Stimulated activated CD8-positive, alpha-beta memory T cell treated with anti-CD3 and anti-CD28 coated beads, Interleukin-7, amount 100 ng/mL, for 1 hour (primary cell): ENCODE data around the gene KDM4D.
"Not testable (repeated sequence)": the region's sequence is repeated elsewhere in the genome, so short reads cannot be mapped to it uniquely, and the experiment has no call there.

Experiments
- DNase-seq, 2 donors: peaks; one replicate each; pipeline ENCODE4 v3.0.0-alpha.2; 2020; ENCODE audit warnings: low read depth in 2 of 2

The KDM4D gene

GRCh38 chr11:94958121-94958696 is 15.3 kb upstream of the KDM4D start:
- no peak for DNase-seq

DNA sequence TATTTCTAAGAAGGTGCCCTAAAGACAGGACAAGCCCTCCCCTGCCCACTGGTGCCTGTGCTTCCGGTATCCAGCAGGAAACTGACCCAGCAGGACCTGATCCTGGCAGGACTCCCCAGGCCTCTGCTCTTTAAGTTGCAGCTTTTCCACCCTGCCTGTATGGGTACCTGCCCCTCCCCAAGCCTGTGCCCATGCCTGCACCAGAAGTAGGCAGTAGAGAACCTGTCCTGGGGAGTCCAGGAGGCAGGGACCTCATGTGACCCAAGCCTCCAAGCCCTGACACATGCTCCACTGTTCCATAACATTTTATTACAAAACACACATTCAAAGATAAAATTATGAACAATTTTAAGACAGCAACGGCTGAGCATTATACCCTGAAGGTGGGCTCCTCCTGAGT is 14.3 kb upstream of the KDM4D start:
- DNase-seq, result no peak

- no peak for DNase-seq
These were observed 13.0 kb upstream of the KDM4D start for GRCh38 chr11:94960488-94960887.

DNA sequence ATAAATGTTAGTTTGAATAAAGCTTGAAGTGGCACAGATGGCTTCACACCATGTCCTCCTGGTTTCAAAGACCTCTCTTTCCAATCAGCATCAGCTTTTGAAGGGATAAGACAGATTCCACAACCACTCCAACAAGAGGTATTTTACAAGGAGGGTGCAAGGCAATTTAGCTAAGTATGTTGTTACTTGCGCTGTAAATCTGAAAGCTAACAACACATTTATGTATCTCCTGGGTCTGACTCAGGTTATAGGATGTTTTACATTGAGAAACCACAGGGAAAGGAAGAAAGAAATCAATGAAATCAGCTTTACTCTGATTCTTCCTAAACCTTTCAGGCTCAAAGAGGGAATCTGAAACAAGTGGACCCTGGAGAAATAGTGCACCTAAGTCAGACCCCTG is 12.3 kb upstream of the KDM4D start:
- DNase-seq, result no peak

- no peak for DNase-seq
These were observed 8.6 kb upstream of the KDM4D start for GRCh38 chr11:94964934-94965333.

GRCh38 chr11:94968334-94968958 is 5.1 kb upstream of the KDM4D start:
- DNase-seq, result no peak

DNA sequence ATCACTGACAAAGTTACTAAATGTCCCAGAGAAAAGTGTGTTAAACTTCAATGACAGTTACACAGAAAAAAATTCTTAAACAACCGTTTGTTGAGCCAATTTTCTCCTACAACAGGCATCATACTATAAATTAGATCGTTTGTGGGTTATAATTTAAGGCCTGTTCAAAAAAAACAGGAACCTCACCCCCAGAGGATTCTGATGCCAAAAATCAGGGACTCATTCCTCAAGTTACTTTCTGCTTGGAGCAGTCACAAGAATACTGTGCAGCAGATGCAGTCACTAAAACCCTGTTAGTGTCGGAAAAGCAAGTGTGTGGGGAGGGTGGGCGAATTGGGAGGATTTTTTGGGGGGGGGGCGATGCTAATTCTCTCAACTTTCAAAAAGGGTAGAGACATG is 810 bp upstream of the KDM4D start:
- DNase-seq, result no peak

GRCh38 chr11:94974178-94974577 is 669 bp downstream of the KDM4D start:
- DNase-seq, result no peak

DNA sequence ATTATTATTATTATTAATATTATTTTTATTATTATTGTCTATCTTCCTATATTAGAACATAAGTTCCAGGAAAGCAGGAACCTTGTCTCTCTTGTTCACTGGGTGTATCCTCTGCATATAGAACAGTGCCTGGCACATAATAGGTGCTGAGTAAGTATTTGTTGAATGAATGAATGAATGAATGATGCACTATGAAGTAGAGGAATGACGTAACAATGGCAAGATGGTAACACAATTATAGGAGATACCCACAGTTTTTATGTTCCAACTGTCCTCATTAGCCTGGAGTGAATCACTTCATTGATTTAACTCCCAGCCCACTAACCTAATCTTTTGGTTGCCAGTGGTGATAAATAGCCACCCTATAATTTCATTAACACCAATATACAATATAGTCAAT is 2.1 kb downstream of the KDM4D start:
- no peak for DNase-seq

GRCh38 chr11:94987378-94987777 is 13.9 kb downstream of the KDM4D start:
- DNase-seq, result no peak

GRCh38 chr11:94988748-94989147 is 15.2 kb downstream of the KDM4D start:
- DNase-seq, result no peak

- DNase-seq, result no peak
These were observed 20.0 kb downstream of the KDM4D start for GRCh38 chr11:94993400-94993943.

DNA sequence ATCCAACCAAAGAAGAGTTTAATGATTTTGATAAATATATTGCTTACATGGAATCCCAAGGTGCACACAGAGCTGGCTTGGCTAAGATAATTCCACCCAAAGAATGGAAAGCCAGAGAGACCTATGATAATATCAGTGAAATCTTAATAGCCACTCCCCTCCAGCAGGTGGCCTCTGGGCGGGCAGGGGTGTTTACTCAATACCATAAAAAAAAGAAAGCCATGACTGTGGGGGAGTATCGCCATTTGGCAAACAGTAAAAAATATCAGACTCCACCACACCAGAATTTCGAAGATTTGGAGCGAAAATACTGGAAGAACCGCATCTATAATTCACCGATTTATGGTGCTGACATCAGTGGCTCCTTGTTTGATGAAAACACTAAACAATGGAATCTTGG is 23.9 kb downstream of the KDM4D start:
- DNase-seq, result no peak

DNA sequence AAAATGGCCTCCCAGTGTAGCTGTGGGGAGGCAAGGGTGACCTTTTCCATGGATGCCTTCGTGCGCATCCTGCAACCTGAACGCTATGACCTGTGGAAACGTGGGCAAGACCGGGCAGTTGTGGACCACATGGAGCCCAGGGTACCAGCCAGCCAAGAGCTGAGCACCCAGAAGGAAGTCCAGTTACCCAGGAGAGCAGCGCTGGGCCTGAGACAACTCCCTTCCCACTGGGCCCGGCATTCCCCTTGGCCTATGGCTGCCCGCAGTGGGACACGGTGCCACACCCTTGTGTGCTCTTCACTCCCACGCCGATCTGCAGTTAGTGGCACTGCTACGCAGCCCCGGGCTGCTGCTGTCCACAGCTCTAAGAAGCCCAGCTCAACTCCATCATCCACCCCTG is 24.8 kb downstream of the KDM4D start:
- no peak for DNase-seq

DNA sequence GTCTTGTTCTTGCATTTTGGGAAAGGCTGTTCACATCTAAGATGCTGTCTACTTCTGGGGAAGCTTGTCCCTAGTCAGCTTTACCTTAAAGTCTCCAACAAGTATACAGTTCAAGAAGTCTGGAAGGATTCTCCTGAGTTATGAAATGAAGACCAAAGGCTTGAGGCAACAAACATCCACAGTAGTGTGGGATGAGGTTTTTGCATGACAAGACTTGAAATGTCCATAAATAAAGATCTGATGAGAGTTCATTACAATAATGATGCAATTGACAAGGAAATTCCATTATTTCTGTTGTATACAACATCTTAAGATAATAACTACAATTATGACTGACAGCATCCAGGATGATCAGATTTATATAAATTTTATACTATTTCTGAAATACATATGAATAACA is 30.2 kb downstream of the KDM4D start:
- no peak for DNase-seq

- no peak for DNase-seq
These were observed 32.1 kb downstream of the KDM4D start for GRCh38 chr11:95005642-95006041.

- no peak for DNase-seq
These were observed 37.9 kb downstream of the KDM4D start for GRCh38 chr11:95011376-95011775.

DNA sequence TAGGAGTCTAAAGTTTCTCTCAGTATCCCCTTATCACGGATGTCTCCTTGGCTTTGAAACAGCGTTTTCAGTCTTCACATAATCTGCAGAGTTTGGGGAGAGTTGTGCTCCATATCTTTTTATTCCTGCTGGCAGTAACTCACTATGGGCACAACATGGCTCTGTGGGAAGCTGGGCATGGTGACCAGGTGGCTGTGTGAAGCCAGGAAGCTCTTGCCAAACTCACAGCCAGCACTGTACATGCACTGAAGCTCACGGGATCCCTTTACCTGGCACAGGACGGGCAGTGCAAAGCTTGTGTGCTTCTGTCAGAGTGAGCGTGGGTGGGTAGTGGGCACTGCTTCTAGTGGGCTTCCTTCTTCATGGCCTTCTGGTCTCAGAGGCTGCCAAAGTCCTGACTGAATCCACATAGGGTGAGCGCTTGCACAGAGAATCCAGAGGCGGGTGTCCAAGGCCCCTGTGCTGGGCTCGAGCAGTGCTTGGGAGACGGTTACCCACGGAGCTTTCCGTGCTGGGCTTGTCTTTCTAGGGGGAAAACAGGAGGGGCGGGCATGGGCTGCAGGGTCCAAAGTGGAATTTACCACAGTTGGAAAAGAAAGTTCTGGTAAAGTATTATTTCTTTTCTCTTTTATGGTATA is 40.8 kb downstream of the KDM4D start:
- no peak for DNase-seq

- DNase-seq, result no peak
These were observed 42.6 kb downstream of the KDM4D start for GRCh38 chr11:95016139-95016538.

- not testable (repeated sequence) for DNase-seq
These were observed 48.0 kb downstream of the KDM4D start for GRCh38 chr11:95021468-95021867.

- DNase-seq, result no peak
These were observed 51.4 kb downstream of the KDM4D start, which contains the start of gene KDM4E for GRCh38 chr11:95024958-95025357. Gene KDM4E, plus strand, starts transcription at chr11:95025258. Its CDS starts 300 bp downstream, at chr11:95025558.

GRCh38 chr11:95025594-95025993 is 52.1 kb downstream of the KDM4D start:
- DNase-seq, result not testable (repeated sequence)

GRCh38 chr11:95028357-95028756 is 54.8 kb downstream of the KDM4D start:
- DNase-seq, result no peak
